Left colon (tissue), 2 donors: ENCODE results near the gene OGDH. TPM values are rescaled to one million over a fixed set of nuclear protein-coding genes. Genes with fewer than 3 reads are reported as not detected.
"Not testable (repeated sequence)": the region's sequence is repeated elsewhere in the genome, so short reads cannot be mapped to it uniquely, and the experiment has no call there.

Experiments used
- ATAC-seq: fragments of 200-7000 bp; cut with Tn5 transposase; one replicate; pipeline ENCODE4 v1.9.1; 2020; ENCODE audit warnings: mild to moderate bottlenecking, moderate library complexity
- DNase-seq, 2 donors: peaks; one replicate each; pipeline ENCODE4 v3.0.0-alpha.2; 2020
- intact Hi-C, 2 donors: fragments of 100-400 bp; cut with DNase I in 1 of 2; cut with micrococcal nuclease in 1 of 2; formaldehyde crosslinking; loops; one replicate each; pipeline versions ENCODE4 v1.11.2 to v1.14.0; 2022; cut with DNase I, micrococcal nuclease
- total RNA-seq, 2 donors: library from RNA; stranded (reverse); fragmentation: NEBNext Ultra II Directional; extraction: Animal tissue kit (Norgen Biotek cat#: 25700); gene quantifications; one replicate each; pipeline ENCODE4 v1.2.1, GENCODE V29; 2021
- donor health status: DM: no; HTN: no; CAD: no.
- donor health status: DM: yes; HTN: yes; CAD: no.

OGDH gene
- total RNA-seq, 2 donors from 2014 or later, result 174 to 221 TPM

GRCh38 chr7:44689427-44689826, 83.0 kb downstream of the OGDH start:
- intact Hi-C loops, result no loop called here
- no peak for DNase-seq
- no peak for ATAC-seq

- ATAC-seq, result peak; percentile 12
- intact Hi-C loops, result no loop called here
- DNase-seq, result no peak
Observed at GRCh38 chr7:44693641-44694313, 87.3 kb downstream of the OGDH start.

GRCh38 chr7:44694326-44694725, 87.9 kb downstream of the OGDH start:
- ATAC-seq (no peak), DNase-seq (no peak)
- intact Hi-C loops, result no loop called here

- no peak for ATAC-seq
- intact Hi-C loops, result no loop called here
- DNase-seq, result no peak
Observed at GRCh38 chr7:44694766-44695165, 88.3 kb downstream of the OGDH start.

- DNase-seq (no peak), ATAC-seq (no peak)
- intact Hi-C loops, result no loop called here
Observed at GRCh38 chr7:44695756-44696155, 89.3 kb downstream of the OGDH start.

- DNase-seq (no peak), ATAC-seq (no peak)
- intact Hi-C loops, result no loop called here
Observed at GRCh38 chr7:44696728-44697127, 90.3 kb downstream of the OGDH start.

GRCh38 chr7:44697136-44698045, 91.0 kb downstream of the OGDH start:
- ATAC-seq (no peak), DNase-seq (no peak)
- intact Hi-C loops, result no loop called here

- DNase-seq (no peak), ATAC-seq (no peak)
- intact Hi-C loops, result no loop called here
Observed at GRCh38 chr7:44698046-44698580, 91.7 kb downstream of the OGDH start.

GRCh38 chr7:44699598-44699997, 93.2 kb downstream of the OGDH start:
- DNase-seq, intact Hi-C loops: not testable (repeated sequence)

GRCh38 chr7:44700322-44700721, 93.9 kb downstream of the OGDH start:
- intact Hi-C loops, result no loop called here
- DNase-seq (no peak), ATAC-seq (no peak)

More at GRCh38 chr7:44699598-44699997, 93.2 kb downstream of the OGDH start:
- not testable (repeated sequence) for ATAC-seq

GRCh38 chr7:44703391-44703790, 97.0 kb downstream of the OGDH start:
- intact Hi-C loops, DNase-seq, ATAC-seq: not testable (repeated sequence)

- ATAC-seq (no peak), DNase-seq (no peak)
- intact Hi-C loops, result no loop called here
Observed at GRCh38 chr7:44703921-44704320, 97.5 kb downstream of the OGDH start.

GRCh38 chr7:44705434-44705833, 99.0 kb downstream of the OGDH start:
- no peak for ATAC-seq
- no peak for DNase-seq
- intact Hi-C loops, result no loop called here

GRCh38 chr7:44706788-44707557, 100.5 kb downstream of the OGDH start:
- no peak for ATAC-seq
- intact Hi-C loops, result no loop called here
- DNase-seq, result no peak

- DNase-seq (no peak), ATAC-seq (no peak)
- intact Hi-C loops, result no loop called here
Observed at GRCh38 chr7:44707558-44708230, 101.3 kb downstream of the OGDH start.

GRCh38 chr7:44709011-44709915, 102.8 kb downstream of the OGDH start:
- no peak for DNase-seq
- no peak for ATAC-seq
- intact Hi-C loops, result no loop called here

GRCh38 chr7:44709945-44710596, 103.6 kb downstream of the OGDH start:
- no peak for DNase-seq
- intact Hi-C loops, result no loop called here
- ATAC-seq, result peak; percentile 13
